Nephron (organoid): ENCODE data around the gene GJC1.
A peak's percentile ranks its signal among the peaks of the same experiment; 100 is the strongest.

ENCODE experiments used
- H3K27ac Mint-ChIP-seq, 3 experiments: 2 replicates each; pipeline ENCODE4 v1.8.0; 2020; ENCODE audit warnings: mixed read lengths in 3 of 3, mild to moderate bottlenecking in 2 of 3, moderate library complexity in 1 of 3
- H3K27me3 Mint-ChIP-seq: 2 replicates; pipeline ENCODE4 v1.8.0; 2021; ENCODE audit warnings: low read depth, mild to moderate bottlenecking, moderate library complexity, mixed read lengths
- H3K36me3 Mint-ChIP-seq: 2 replicates; pipeline ENCODE4 v1.8.0; 2020; ENCODE audit warnings: low read depth, mixed read lengths
- H3K4me1 Mint-ChIP-seq: 2 replicates; pipeline ENCODE4 v1.8.0; 2020; ENCODE audit warnings: mixed read lengths
- H3K4me3 Mint-ChIP-seq, 3 experiments: 2 replicates each; pipeline ENCODE4 v1.8.0; 2020; ENCODE audit warnings: mild to moderate bottlenecking in 3 of 3, mixed read lengths in 3 of 3, moderate library complexity in 2 of 3
- H3K9me3 Mint-ChIP-seq: 2 replicates; pipeline ENCODE4 v1.8.0; 2020; ENCODE audit warnings: mixed read lengths
- TF ChIP-seq, protein P1 (sequence below), 3 experiments: fragments of 200-600 bp; sonication (generic); IDR thresholded peaks; one replicate each; pipeline ENCODE4 v1.5.0; 2021; ENCODE audit warnings: antibody characterized with exemption in 3 of 3; ENCODE audit not compliant: unreplicated experiment in 3 of 3

The GJC1 gene

DNA sequence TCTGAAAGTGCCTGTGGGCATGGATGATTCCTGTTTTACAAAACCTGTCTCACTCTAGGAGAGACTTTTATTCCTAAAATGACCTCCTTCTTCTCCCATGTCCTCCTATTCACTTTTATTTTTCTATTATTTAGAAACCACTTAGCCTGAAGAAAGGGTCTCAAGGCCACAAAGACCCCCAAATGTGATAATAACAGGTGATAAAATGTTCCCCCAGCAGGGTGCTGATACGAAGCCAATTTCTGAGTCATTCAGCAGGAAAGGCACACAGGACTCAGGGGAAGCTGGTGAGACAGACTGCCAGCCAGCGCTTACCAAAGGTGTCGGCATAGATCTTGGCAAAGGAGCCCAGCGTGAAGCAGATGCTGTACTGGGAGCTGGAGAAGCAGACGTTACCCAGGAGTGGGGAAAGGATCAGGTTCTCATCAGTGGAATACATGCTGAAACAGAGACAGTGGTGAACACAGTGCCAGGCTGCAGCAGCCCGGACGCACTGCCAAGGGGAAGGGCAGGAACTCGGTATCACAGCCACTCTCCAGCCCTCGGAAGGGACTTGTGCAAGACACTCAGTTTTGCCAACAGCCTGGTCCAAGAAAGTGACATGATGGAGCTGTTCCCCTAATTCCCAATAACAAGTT, 42.2 kb upstream of the GJC1 start:
- no peaks in the 10 kb centered on the region for H3K4me1 Mint-ChIP-seq
- no peaks in the 10 kb centered on the region for H3K9me3 Mint-ChIP-seq
- TF ChIP-seq, protein P1, sequence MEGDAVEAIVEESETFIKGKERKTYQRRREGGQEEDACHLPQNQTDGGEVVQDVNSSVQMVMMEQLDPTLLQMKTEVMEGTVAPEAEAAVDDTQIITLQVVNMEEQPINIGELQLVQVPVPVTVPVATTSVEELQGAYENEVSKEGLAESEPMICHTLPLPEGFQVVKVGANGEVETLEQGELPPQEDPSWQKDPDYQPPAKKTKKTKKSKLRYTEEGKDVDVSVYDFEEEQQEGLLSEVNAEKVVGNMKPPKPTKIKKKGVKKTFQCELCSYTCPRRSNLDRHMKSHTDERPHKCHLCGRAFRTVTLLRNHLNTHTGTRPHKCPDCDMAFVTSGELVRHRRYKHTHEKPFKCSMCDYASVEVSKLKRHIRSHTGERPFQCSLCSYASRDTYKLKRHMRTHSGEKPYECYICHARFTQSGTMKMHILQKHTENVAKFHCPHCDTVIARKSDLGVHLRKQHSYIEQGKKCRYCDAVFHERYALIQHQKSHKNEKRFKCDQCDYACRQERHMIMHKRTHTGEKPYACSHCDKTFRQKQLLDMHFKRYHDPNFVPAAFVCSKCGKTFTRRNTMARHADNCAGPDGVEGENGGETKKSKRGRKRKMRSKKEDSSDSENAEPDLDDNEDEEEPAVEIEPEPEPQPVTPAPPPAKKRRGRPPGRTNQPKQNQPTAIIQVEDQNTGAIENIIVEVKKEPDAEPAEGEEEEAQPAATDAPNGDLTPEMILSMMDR (IDR thresholded peaks at IDR 0.05; ENCODE audit: unreplicated experiment in 3 of 3), result no peak
- peaks cover 66% of the 10 kb centered on the region for H3K36me3 Mint-ChIP-seq
- H3K4me3 Mint-ChIP-seq, result no peak overlapping the region
- no peak overlapping the region for H3K27ac Mint-ChIP-seq
- no peaks in the 10 kb centered on the region for H3K27me3 Mint-ChIP-seq

- H3K27ac Mint-ChIP-seq, result no peak overlapping the region
- TF ChIP-seq, protein P1 (IDR thresholded peaks at IDR 0.05; ENCODE audit: unreplicated experiment in 3 of 3), result no peak
- no peaks in the 10 kb centered on the region for H3K4me1 Mint-ChIP-seq
- peaks cover 60% of the 10 kb centered on the region for H3K36me3 Mint-ChIP-seq
- no peaks in the 10 kb centered on the region for H3K27me3 Mint-ChIP-seq
- no peaks in the 10 kb centered on the region for H3K9me3 Mint-ChIP-seq
- H3K4me3 Mint-ChIP-seq, result no peak overlapping the region
Measured at GRCh38 chr17:44871556-44871955, 41.5 kb upstream of the GJC1 start.

- Mint-ChIP-seq H3K4me1 (no peaks in the 10 kb centered on the region), H3K36me3 (peaks cover 68% of the 10 kb centered on the region), H3K9me3 (no peaks in the 10 kb centered on the region)
Measured at GRCh38 chr17:44867841-44868240, 37.8 kb upstream of the GJC1 start.

DNA sequence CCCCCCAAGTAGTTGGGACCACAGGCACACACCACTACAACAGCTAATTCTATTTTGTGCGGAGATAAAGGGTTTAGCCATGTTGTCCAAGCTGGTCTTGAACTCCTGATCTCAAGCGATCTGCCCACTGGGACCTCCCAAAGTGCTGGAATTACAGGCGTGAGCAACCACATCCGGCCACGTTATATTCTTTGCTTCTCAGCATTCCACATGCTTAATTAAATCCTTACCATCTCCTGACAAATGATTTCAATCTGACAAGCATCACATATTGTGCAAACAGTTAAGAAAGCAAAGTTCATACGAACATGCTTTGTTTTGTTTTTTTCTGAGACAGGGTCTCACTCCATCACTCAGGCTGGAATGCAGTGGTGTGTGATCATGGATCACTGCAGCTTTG, 35.8 kb upstream of the GJC1 start:
- no peaks in the 10 kb centered on the region for H3K9me3 Mint-ChIP-seq
- H3K27ac Mint-ChIP-seq, result no peak overlapping the region
- no peak overlapping the region for H3K4me3 Mint-ChIP-seq
- H3K27me3 Mint-ChIP-seq, result no peaks in the 10 kb centered on the region
- peaks cover 66% of the 10 kb centered on the region for H3K36me3 Mint-ChIP-seq
- no peaks in the 10 kb centered on the region for H3K4me1 Mint-ChIP-seq
- TF ChIP-seq, protein P1 (IDR thresholded peaks at IDR 0.05; ENCODE audit: unreplicated experiment in 3 of 3), result no peak

More at GRCh38 chr17:44867841-44868240, 37.8 kb upstream of the GJC1 start:
- TF ChIP-seq, protein P1 (IDR thresholded peaks at IDR 0.05; ENCODE audit: unreplicated experiment in 3 of 3), result no peak
- Mint-ChIP-seq H3K4me3 (no peak overlapping the region), H3K27ac (no peak overlapping the region), H3K27me3 (no peaks in the 10 kb centered on the region)

DNA sequence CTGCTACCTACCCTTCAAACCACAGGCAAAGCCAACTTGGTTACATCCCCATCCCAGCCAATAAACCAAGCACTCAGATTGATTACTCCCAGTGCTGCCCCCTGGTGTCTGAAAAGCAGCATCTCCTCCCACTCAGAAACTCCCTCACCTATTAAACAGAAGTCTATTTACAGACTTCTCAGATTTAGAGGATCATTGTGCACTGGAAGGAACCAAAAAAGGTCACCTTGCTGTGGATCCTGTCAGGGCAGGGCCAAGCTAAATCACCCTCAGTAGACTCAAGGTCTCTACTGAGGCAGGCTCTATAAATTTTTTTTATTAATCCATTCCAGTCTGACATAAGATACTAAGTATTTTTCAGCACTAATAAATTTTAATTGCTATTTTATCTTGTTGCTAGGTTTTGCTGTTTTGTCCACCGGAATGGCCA, 35.2 kb upstream of the GJC1 start:
- H3K9me3 Mint-ChIP-seq, result no peaks in the 10 kb centered on the region
- TF ChIP-seq, protein P1 (IDR thresholded peaks at IDR 0.05; ENCODE audit: unreplicated experiment in 3 of 3), result peak; percentile 69 to 85 (median 85)
- H3K4me1 Mint-ChIP-seq, result no peaks in the 10 kb centered on the region
- H3K27ac Mint-ChIP-seq, result no peak overlapping the region
- no peaks in the 10 kb centered on the region for H3K27me3 Mint-ChIP-seq
- H3K36me3 Mint-ChIP-seq, result peaks cover 66% of the 10 kb centered on the region
- no peak overlapping the region for H3K4me3 Mint-ChIP-seq

DNA sequence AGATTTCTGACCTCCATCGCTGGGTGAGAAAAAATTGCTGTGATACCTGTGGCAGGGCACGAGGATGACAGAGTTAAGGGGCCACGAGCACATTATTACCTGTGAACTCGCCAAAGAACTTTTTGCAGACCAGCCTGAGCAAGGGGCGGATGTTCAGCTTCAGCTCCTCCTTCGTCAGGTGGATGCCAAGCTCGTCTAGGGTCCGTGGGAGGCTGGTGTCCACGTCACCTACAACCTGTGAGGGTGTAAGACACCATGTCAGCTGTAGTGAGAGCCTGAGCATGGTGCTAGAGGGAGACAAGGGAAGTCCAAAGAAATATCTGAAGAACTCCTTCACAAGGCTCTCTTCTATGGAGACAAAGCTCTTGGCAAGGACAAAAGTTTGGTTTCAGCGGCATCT, 34.7 kb upstream of the GJC1 start:
- H3K4me1 Mint-ChIP-seq, result no peaks in the 10 kb centered on the region
- TF ChIP-seq, protein P1 (IDR thresholded peaks at IDR 0.05; ENCODE audit: unreplicated experiment in 3 of 3), result no peak
- no peak overlapping the region for H3K27ac Mint-ChIP-seq
- H3K9me3 Mint-ChIP-seq, result no peaks in the 10 kb centered on the region
- no peak overlapping the region for H3K4me3 Mint-ChIP-seq
- H3K36me3 Mint-ChIP-seq, result peaks cover 65% of the 10 kb centered on the region
- H3K27me3 Mint-ChIP-seq, result no peaks in the 10 kb centered on the region
